ENCODE data around the gene COL19A1.
A peak's percentile ranks its signal among the peaks of the same experiment; 100 is the strongest.
"Not testable (repeated sequence)": the region's sequence is repeated elsewhere in the genome, so short reads cannot be mapped to it uniquely, and the experiment has no call there.

The COL19A1 gene

DNA sequence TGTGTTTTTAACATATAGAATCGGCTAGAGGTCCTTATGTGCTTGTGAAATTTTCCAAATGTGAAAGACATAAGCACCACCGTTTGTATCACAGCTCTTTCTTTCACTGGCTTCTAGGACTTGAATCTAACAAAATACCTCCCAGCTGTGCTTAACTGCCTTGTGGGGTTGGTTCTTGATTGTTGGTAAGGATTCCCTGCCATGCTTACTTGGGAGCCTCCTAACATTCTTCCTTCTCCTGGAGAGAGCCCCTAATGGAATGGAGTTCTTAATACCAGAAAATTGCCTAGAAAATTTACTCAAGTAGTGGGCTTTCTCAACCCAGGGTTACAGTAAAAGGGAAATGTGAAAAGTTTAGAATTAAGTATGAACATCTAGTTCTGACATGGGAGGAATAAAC lies 121.2 kb downstream of the COL19A1 start:
- TF ChIP-seq, protein P1, sequence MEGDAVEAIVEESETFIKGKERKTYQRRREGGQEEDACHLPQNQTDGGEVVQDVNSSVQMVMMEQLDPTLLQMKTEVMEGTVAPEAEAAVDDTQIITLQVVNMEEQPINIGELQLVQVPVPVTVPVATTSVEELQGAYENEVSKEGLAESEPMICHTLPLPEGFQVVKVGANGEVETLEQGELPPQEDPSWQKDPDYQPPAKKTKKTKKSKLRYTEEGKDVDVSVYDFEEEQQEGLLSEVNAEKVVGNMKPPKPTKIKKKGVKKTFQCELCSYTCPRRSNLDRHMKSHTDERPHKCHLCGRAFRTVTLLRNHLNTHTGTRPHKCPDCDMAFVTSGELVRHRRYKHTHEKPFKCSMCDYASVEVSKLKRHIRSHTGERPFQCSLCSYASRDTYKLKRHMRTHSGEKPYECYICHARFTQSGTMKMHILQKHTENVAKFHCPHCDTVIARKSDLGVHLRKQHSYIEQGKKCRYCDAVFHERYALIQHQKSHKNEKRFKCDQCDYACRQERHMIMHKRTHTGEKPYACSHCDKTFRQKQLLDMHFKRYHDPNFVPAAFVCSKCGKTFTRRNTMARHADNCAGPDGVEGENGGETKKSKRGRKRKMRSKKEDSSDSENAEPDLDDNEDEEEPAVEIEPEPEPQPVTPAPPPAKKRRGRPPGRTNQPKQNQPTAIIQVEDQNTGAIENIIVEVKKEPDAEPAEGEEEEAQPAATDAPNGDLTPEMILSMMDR (IDR thresholded peaks at IDR 0.05; ENCODE audit: insufficient read depth, low read depth, low read length, missing control alignments), result no peak
- H3K4me3 ChIP-seq (ENCODE audit: low read length), result no peak overlapping the region
- no peak for DNase-seq (ENCODE audit: low read depth)

DNA sequence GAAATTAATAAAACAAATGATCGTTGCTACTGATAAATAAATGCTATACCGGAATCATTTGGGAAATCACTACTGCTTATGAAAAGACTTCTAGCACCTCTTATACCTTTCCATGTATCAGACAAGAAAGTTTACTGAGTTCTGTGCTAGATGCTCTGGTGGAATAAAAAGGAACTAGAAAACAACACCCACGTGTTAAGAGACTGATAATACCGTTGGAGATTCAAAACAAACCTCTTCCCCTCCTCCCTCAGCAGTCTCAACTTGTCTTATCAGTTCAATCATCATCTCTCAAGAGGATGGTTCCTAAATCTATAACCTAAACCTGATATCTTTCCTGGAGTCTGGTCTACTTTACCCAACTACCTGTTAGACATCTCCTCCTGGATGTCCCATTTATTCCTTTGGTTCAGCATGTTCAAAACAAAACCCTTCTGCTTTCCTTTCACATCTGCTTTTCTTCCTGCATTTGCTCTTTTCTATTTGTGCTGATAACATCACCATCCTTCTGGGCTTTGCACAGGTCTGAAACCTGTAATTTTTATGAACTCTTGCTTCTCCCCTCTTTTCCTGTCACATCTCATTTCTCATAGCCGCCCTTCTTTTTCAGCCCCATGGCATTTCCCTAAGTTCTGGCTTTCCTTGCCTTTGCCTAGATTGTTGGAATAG lies 122.2 kb downstream of the COL19A1 start:
- H3K4me3 ChIP-seq (ENCODE audit: low read length), result no peak overlapping the region
- TF ChIP-seq, protein P1 (IDR thresholded peaks at IDR 0.05; ENCODE audit: insufficient read depth, low read depth, low read length, missing control alignments), result no peak
- no peak for DNase-seq (ENCODE audit: low read depth)

DNA sequence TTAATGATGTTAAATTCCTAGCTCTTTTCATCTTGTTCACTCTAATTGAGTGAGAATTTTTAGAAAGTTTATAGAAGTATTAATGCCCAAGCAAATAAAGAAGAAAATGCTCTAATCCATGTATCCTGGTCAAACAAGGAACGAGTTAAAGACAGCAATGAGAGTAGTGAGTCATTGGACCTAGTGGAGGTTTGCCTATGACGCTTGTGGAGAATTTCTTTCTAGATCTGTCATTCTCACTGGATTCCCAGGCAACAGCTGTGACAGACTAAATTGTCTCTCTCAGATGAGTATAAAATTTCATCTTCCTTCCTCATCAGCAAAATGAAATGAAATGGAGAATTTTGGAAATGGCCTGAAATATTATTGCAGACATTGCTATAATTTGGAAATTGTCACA lies 127.9 kb downstream of the COL19A1 start:
- DNase-seq (ENCODE audit: low read depth), result peak; percentile 24
- TF ChIP-seq, protein P1 (IDR thresholded peaks at IDR 0.05; ENCODE audit: insufficient read depth, low read depth, low read length, missing control alignments), result no peak
- H3K4me3 ChIP-seq (ENCODE audit: low read length), result no peak overlapping the region

DNA sequence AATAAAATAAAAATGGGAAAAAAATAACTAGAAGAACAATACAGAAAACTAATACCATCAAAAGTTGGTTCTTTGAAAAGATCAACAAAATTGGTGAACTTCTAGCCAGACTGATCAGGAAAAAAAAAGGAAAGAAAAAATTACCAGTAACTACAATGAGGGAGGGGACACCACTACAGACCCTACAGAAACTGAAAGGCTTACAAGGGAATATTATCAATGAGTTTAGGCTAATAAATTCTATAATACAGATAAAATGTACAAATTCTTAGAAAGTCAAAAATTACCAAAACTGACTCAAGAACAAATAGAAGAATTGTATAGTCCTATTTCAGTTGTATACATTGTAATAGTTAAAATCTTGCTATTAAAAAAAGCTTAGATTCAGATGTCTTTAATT lies 141.8 kb downstream of the COL19A1 start:
- TF ChIP-seq, protein P1 (IDR thresholded peaks at IDR 0.05; ENCODE audit: insufficient read depth, low read depth, low read length, missing control alignments), result no peak
- H3K4me3 ChIP-seq (ENCODE audit: low read length), result no peak overlapping the region

DNA sequence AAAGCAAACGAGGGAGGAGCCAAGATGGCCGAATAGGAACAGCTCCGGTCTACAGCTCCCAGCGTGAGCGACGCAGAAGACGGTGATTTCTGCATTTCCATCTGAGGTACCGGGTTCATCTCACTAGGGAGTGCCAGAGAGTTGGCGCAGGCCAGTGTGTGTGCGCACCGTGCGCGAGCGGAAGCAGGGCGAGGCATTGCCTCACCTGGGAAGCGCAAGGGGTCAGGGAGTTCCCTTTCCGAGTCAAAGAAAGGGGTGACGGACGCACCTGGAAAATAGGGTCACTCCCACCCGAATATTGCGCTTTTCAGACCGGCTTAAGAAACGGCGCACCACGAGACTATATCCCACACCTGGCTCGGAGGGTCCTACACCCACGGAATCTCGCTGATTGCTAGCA lies 144.0 kb downstream of the COL19A1 start:
- DNase-seq (ENCODE audit: low read depth); H3K4me3 ChIP-seq (ENCODE audit: low read length): not testable (repeated sequence)

More for the DNA sequence above, 141.8 kb downstream of the COL19A1 start:
- DNase-seq (ENCODE audit: low read depth), result no peak

DNA sequence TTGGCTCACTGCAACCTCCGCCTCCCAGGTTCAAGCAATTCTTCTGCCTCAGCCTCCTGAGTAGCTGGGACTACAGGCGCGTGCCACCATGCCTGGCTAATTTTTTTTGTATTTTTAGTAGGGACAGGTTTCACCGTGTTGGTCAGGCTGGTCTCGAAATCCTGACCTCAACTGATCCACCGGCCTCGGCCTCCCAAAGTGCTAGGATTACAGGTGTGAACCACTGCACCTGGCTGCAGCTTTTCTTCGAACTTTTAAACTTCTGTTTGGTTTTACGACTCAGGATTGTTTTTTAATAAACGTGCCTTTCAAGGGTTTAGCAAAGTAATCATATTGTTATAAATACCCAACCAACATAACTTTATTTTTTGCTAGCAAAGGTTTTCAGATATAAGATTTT lies 156.8 kb downstream of the COL19A1 start:
- H3K4me3 ChIP-seq (ENCODE audit: low read length); DNase-seq (ENCODE audit: low read depth): not testable (repeated sequence)

DNA sequence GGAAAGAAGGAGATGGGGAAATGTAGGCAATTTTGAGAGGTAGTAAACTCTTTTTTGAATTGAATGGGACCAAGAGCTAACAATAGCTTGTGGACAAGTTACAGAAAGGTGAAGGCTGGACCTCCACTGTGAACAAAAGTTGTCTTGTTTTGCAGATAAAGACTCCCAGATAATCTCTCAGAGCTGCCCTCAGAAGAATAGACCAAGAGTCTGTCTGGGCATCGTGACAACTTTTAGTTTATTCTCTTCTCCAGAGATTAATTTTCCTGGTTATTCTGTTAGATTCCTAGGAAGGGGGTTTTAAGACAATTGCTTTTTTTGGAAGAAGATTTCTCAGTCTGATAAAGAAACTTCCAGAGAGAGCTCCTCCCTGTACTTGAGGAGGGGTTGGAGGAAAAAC lies 161.9 kb downstream of the COL19A1 start:
- H3K4me3 ChIP-seq (ENCODE audit: low read length), result no peak overlapping the region
- TF ChIP-seq, protein P1 (IDR thresholded peaks at IDR 0.05; ENCODE audit: insufficient read depth, low read depth, low read length, missing control alignments), result no peak
- no peak for DNase-seq (ENCODE audit: low read depth)

DNA sequence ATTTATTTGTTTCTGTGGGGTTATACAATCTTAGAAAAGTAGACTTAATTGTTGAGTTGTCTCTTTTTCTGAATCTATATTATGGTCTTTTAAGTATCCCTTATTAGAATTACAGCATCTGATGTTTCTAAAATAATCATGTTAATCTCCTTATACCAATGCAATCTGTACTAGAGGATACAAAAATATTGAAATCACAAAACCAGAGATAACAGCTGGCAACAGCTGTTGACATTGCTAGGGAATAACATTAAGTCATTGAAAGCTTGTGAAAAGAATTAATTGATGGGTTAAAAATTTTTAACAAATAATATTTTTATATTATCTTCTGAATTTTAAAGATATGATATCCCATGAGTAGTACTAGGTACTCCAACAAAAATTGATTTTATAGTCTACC lies 162.6 kb downstream of the COL19A1 start:
- TF ChIP-seq, protein P1 (IDR thresholded peaks at IDR 0.05; ENCODE audit: insufficient read depth, low read depth, low read length, missing control alignments), result no peak
- H3K4me3 ChIP-seq (ENCODE audit: low read length), result no peak overlapping the region
- no peak for DNase-seq (ENCODE audit: low read depth)
